HepG2 (cell line): Measurements from ENCODE around the gene RING1. TPM values are rescaled to one million over a fixed set of nuclear protein-coding genes. Genes with fewer than 3 reads are reported as not detected.

Source experiments
- AGO1 ChIP-seq: fragments of 200-400 bp; formaldehyde crosslinking; IDR thresholded peaks from 2 replicates; pipeline ENCODE4 v1.6.1; 2017; ENCODE audit warnings: mild to moderate bottlenecking, low read depth, low read length, moderate library complexity; ENCODE audit not compliant: poor library complexity, severe bottlenecking
- ARNT2 ChIP-seq: sonication (generic); formaldehyde crosslinking; IDR thresholded peaks from 2 replicates; pipeline ENCODE4 v1.8.0; 2022; ENCODE audit warnings: mild to moderate bottlenecking, low read depth, missing genetic modification reagents, moderate library complexity
- ARNTL ChIP-seq: sonication (generic); formaldehyde crosslinking; IDR thresholded peaks from 2 replicates; pipeline ENCODE4 v1.4.0; 2020; ENCODE audit warnings: mild to moderate bottlenecking, missing genetic modification reagents
- CERS6 ChIP-seq: sonication (generic); formaldehyde crosslinking; IDR thresholded peaks from 2 replicates; pipeline ENCODE4 v1.5.0; 2020; ENCODE audit warnings: missing genetic modification reagents
- CREB1 ChIP-seq, 2 experiments: fragments of 450-650 bp in 1 of 2; IDR thresholded peaks; 2 replicates each; pipeline ENCODE4 v1.6.1; 2016 to 2017; ENCODE audit warnings: control low read depth in 1 of 2, mild to moderate bottlenecking in 1 of 2, missing compliant biosample characterization in 1 of 2, missing genetic modification characterization in 1 of 2
- EHMT2 ChIP-seq: fragments of 200-600 bp; sonication (generic); IDR thresholded peaks from 2 replicates; pipeline ENCODE4 v1.7.0; 2017; ENCODE audit warnings: antibody characterized with exemption, low read depth, low read length, borderline replicate concordance
- FOSL1 ChIP-seq: sonication (generic); formaldehyde crosslinking; IDR thresholded peaks from 2 replicates; pipeline ENCODE4 v1.9.0; 2021; ENCODE audit warnings: missing genetic modification reagents, borderline replicate concordance
- HOXA5 ChIP-seq: sonication (generic); formaldehyde crosslinking; IDR thresholded peaks from 2 replicates; pipeline ENCODE4 v1.4.0; 2020; ENCODE audit warnings: missing genetic modification reagents
- KDM4B ChIP-seq: sonication (generic); formaldehyde crosslinking; IDR thresholded peaks from 2 replicates; pipeline ENCODE4 v1.4.0; 2020; ENCODE audit warnings: missing genetic modification reagents
- KLF9 ChIP-seq: IDR thresholded peaks from 2 replicates; pipeline ENCODE4 v1.6.1; 2016; ENCODE audit warnings: low read depth
- MEF2D ChIP-seq: sonication (generic); formaldehyde crosslinking; IDR thresholded peaks from 2 replicates; pipeline ENCODE4 v1.5.1; 2020; ENCODE audit warnings: mild to moderate bottlenecking, missing genetic modification reagents
- NCOA1 ChIP-seq: sonication (generic); formaldehyde crosslinking; IDR thresholded peaks from 2 replicates; pipeline ENCODE4 v1.9.0; 2021; ENCODE audit warnings: missing genetic modification reagents
- NR1H2 ChIP-seq: sonication (generic); formaldehyde crosslinking; IDR thresholded peaks from 2 replicates; pipeline ENCODE4 v1.8.1; 2022; ENCODE audit warnings: low read depth, missing genetic modification reagents, borderline replicate concordance
- TBL1XR1 ChIP-seq: fragments of 150-350 bp; IDR thresholded peaks from 2 replicates; pipeline ENCODE4 v1.6.1; 2014; ENCODE audit warnings: borderline replicate concordance, low read length; ENCODE audit not compliant: partially characterized antibody
- TBP ChIP-seq: sonication (generic); formaldehyde crosslinking; IDR thresholded peaks from 2 replicates; pipeline ENCODE4 v1.5.0; 2020; ENCODE audit warnings: missing genetic modification reagents
- ZBTB1 ChIP-seq: sonication (generic); formaldehyde crosslinking; IDR thresholded peaks from 2 replicates; pipeline ENCODE4 v1.4.0; 2020; ENCODE audit warnings: missing genetic modification reagents, borderline replicate concordance
- ZFP62 ChIP-seq: sonication (generic); formaldehyde crosslinking; IDR thresholded peaks from 2 replicates; pipeline ENCODE4 v1.4.0; 2020; ENCODE audit warnings: missing genetic modification reagents
- ZMAT3 ChIP-seq: sonication (generic); formaldehyde crosslinking; conservative IDR thresholded peaks from 2 replicates; pipeline ENCODE4 v1.7.0; 2021; ENCODE audit warnings: missing genetic modification reagents
- ZNF484 ChIP-seq: sonication (generic); formaldehyde crosslinking; IDR thresholded peaks from 2 replicates; pipeline ENCODE4 v1.5.1; 2020; ENCODE audit warnings: mild to moderate bottlenecking, low read depth, missing genetic modification reagents, borderline replicate concordance
- ZNF792 ChIP-seq: IDR thresholded peaks from 2 replicates; pipeline ENCODE4 v1.6.1; 2016
- polyA plus RNA-seq, 8 experiments: library from polyadenylated mRNA; depleted of rRNA in 3 of 8; stranded (reverse) in 7 of 8; unstranded in 1 of 8; fragments of >200 nt; fragmentation: Illumina TruSeq in 4 of 8; extraction: Trizol in 4 of 8; gene quantifications; 2 replicates each; pipeline versions ENCODE4 v1.2.1 to v1.2.3, GENCODE V29; 2011 to 2016; ENCODE audit warnings: low read depth in 4 of 8, missing spikeins in 1 of 8, mixed read lengths in 1 of 8; ENCODE audit not compliant: insufficient read depth in 1 of 8
- total RNA-seq, 5 experiments: library from RNA; depleted of rRNA; stranded (reverse); fragments of >200 nt; fragmentation: Illumina TruSeq; extraction: Trizol; gene quantifications; 2 replicates each; pipeline ENCODE4 v1.2.3, GENCODE V29; 2016; ENCODE audit warnings: low read depth in 1 of 5
- TF ChIP-seq, protein P1 (sequence below): sonication (generic); formaldehyde crosslinking; IDR thresholded peaks from 2 replicates; pipeline ENCODE4 v1.5.1; 2020; ENCODE audit warnings: mild to moderate bottlenecking, missing genetic modification reagents, moderate library complexity
- TF ChIP-seq, protein P2 (sequence below): sonication (generic); formaldehyde crosslinking; IDR thresholded peaks from 2 replicates; pipeline ENCODE4 v1.5.0; 2020; ENCODE audit warnings: mild to moderate bottlenecking, low read depth, missing genetic modification reagents, borderline replicate concordance

Gene RING1
- total and polyA plus RNA-seq, 2 of the 13 experiments (the other 11 are each of a cell fraction or from before 2014, with no cell fraction given): 23.9 to 33.6 TPM

DNA sequence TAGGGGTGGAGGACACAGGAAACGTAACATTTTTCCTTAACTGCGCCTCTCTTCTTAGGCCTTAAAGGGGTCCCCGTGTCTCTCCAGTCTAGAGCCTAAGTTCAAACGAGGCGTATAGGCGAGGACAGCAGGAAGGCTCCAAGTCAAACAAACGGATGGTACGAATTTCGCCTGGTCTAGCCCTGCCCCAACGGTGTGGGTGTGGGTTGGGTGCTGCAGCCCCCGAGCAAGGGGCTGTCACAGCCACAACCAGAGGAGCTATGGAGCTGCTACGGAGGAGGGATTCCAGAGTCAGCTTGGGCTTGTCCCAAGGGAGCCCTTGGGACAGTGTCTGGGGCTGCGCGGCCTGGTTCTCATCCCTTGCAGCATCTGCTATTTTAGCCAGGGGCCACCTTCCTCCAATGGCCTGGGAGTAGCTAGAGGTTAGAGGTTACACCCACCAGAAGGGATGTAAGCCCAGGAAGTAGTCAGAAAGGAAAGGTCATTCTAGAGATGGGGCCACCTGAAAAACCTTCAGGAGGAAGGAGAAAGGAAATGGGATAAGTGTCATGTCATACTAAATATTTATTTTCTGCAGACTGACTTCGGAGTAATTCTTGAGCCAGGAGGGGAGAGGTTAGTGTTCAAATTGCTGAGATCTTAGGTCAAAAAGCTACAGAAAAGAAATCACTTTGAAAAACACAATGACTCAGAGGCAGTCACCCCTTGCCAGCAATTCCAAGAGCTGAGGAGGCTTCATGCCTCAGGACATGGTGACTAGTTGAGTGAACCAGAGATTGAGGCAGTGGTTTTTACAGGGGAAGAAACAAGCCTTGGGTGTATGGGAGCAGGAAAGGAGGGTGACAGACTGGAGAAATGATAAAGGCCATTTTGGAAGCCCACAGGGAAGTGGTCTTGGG lies 41.7 kb downstream of the RING1 start (continued):
- TF ChIP-seq FOSL1 (CRISPR knock-in tag): peak; percentile 38; the same call in 1 of the 2 replicates
- TF ChIP-seq ARNTL (CRISPR knock-in tag): no peak
- no peak for TF ChIP-seq ZNF484 (CRISPR knock-in tag)
- TF ChIP-seq TBL1XR1: no peak
- 0 out of 2 replicates have a peak, but pooled peaks have one; percentile 49 for TF ChIP-seq TBP
- TF ChIP-seq ZFP62: no peak
- no peak for TF ChIP-seq CREB1 (IDR thresholded peaks at IDR 0.05)
- TF ChIP-seq CREB1 (CRISPR knock-in tag; IDR thresholded peaks at IDR 0.05): no peak
- TF ChIP-seq MEF2D: no peak
- no peak for TF ChIP-seq CERS6 (CRISPR knock-in tag)
- no peak for TF ChIP-seq ARNT2 (CRISPR knock-in tag)
- TF ChIP-seq ZMAT3 (CRISPR knock-in tag): no peak
- no peak for TF ChIP-seq HOXA5 (CRISPR knock-in tag)
- TF ChIP-seq KLF9 (CRISPR knock-in tag): no peak
- TF ChIP-seq, protein P1, sequence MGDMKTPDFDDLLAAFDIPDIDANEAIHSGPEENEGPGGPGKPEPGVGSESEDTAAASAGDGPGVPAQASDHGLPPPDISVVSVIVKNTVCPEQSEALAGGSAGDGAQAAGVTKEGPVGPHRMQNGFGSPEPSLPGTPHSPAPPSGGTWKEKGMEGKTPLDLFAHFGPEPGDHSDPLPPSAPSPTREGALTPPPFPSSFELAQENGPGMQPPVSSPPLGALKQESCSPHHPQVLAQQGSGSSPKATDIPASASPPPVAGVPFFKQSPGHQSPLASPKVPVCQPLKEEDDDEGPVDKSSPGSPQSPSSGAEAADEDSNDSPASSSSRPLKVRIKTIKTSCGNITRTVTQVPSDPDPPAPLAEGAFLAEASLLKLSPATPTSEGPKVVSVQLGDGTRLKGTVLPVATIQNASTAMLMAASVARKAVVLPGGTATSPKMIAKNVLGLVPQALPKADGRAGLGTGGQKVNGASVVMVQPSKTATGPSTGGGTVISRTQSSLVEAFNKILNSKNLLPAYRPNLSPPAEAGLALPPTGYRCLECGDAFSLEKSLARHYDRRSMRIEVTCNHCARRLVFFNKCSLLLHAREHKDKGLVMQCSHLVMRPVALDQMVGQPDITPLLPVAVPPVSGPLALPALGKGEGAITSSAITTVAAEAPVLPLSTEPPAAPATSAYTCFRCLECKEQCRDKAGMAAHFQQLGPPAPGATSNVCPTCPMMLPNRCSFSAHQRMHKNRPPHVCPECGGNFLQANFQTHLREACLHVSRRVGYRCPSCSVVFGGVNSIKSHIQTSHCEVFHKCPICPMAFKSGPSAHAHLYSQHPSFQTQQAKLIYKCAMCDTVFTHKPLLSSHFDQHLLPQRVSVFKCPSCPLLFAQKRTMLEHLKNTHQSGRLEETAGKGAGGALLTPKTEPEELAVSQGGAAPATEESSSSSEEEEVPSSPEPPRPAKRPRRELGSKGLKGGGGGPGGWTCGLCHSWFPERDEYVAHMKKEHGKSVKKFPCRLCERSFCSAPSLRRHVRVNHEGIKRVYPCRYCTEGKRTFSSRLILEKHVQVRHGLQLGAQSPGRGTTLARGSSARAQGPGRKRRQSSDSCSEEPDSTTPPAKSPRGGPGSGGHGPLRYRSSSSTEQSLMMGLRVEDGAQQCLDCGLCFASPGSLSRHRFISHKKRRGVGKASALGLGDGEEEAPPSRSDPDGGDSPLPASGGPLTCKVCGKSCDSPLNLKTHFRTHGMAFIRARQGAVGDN (CRISPR knock-in tag): no peak; the same call in 1 of the 2 replicates
- no peak for TF ChIP-seq EHMT2
- no peak for TF ChIP-seq KDM4B
- TF ChIP-seq NR1H2 (CRISPR knock-in tag): no peak
- TF ChIP-seq AGO1: no peak
- TF ChIP-seq ZBTB1: no peak
- no peak for TF ChIP-seq ZNF792 (CRISPR knock-in tag)
- no peak for TF ChIP-seq NCOA1 (CRISPR knock-in tag)
- TF ChIP-seq, protein P2, sequence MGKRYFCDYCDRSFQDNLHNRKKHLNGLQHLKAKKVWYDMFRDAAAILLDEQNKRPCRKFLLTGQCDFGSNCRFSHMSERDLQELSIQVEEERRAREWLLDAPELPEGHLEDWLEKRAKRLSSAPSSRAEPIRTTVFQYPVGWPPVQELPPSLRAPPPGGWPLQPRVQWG: no peak
